GM21360 (cell line): Measurements from ENCODE around the gene FERD3L.

ENCODE experiments used
- ATAC-seq: cut with Tn5 transposase; IDR thresholded peaks from one replicate; pipeline ENCODE4 v1.9.1; 2021; ENCODE audit warnings: mild to moderate bottlenecking, moderate library complexity; ENCODE audit not compliant: unreplicated experiment

FERD3L gene

GRCh38 chr7:19101472-19101871, 43.7 kb downstream of the FERD3L start:
- ATAC-seq = no peak

GRCh38 chr7:19099924-19100323, 45.3 kb downstream of the FERD3L start:
- ATAC-seq = no peak

GRCh38 chr7:19099194-19099593, 46.0 kb downstream of the FERD3L start:
- ATAC-seq = no peak

- ATAC-seq = no peak
Observed at GRCh38 chr7:19098510-19098909, 46.7 kb downstream of the FERD3L start.

GRCh38 chr7:19097165-19098055, 47.8 kb downstream of the FERD3L start:
- no peak for ATAC-seq

GRCh38 chr7:19095353-19095860, 49.8 kb downstream of the FERD3L start:
- ATAC-seq = no peak
